Trophoblast cell (in vitro differentiated cells and primary cell): Measurements from ENCODE around the gene ZNF483.

Source experiments
- DNase-seq, 2 donors: peaks; one replicate each; pipeline ENCODE4 v3.0.0-alpha.2; 2016
- H2AFZ ChIP-seq: 2 replicates; pipeline ENCODE4 v1.6.1; 2013; ENCODE audit warnings: low read length, moderate library complexity, mild to moderate bottlenecking; ENCODE audit not compliant: insufficient read depth, poor library complexity
- H2AK5ac ChIP-seq: 2 replicates; pipeline ENCODE4 v1.6.1; 2013; ENCODE audit warnings: mild to moderate bottlenecking, low read length
- H2BK120ac ChIP-seq: 2 replicates; pipeline ENCODE4 v1.6.1; 2013; ENCODE audit warnings: low read length, mild to moderate bottlenecking, moderate library complexity; ENCODE audit not compliant: insufficient read depth, poor library complexity
- H2BK12ac ChIP-seq: 2 replicates; pipeline ENCODE4 v1.6.1; 2013; ENCODE audit warnings: mild to moderate bottlenecking, low read length, moderate library complexity
- H2BK5ac ChIP-seq: 2 replicates; pipeline ENCODE4 v1.6.1; 2013; ENCODE audit warnings: low read length, low read depth, moderate library complexity, mild to moderate bottlenecking; ENCODE audit not compliant: poor library complexity
- H3K14ac ChIP-seq: 2 replicates; pipeline ENCODE4 v1.6.1; 2013; ENCODE audit warnings: mild to moderate bottlenecking, low read length
- H3K18ac ChIP-seq: 2 replicates; pipeline ENCODE4 v1.6.1; 2013; ENCODE audit warnings: mild to moderate bottlenecking, low read length
- H3K23ac ChIP-seq: 2 replicates; pipeline ENCODE4 v1.6.1; 2013; ENCODE audit warnings: low read length
- H3K27ac ChIP-seq: 2 replicates; pipeline ENCODE4 v1.5.1; 2013; ENCODE audit warnings: low read depth, mild to moderate bottlenecking, inconsistent platforms, low read length, moderate library complexity
- H3K27me3 ChIP-seq: 2 replicates; pipeline ENCODE4 v1.6.1; 2013; ENCODE audit warnings: inconsistent platforms, mild to moderate bottlenecking, low read length, moderate library complexity; ENCODE audit not compliant: insufficient read depth
- H3K36me3 ChIP-seq, 2 experiments: 1 replicate in 1 of 2; 2 replicates in 1 of 2; pipeline ENCODE4 v1.6.1; 2013; ENCODE audit warnings: low read length in 2 of 2, mild to moderate bottlenecking in 2 of 2, moderate library complexity in 1 of 2; ENCODE audit not compliant: insufficient read depth in 2 of 2, control insufficient read depth in 1 of 2
- H3K4ac ChIP-seq: 2 replicates; pipeline ENCODE4 v1.6.1; 2013; ENCODE audit warnings: low read depth, mild to moderate bottlenecking, low read length, moderate library complexity
- H3K4me1 ChIP-seq, 2 experiments: 1 replicate in 1 of 2; 2 replicates in 1 of 2; pipeline ENCODE4 v1.6.1; 2013; ENCODE audit warnings: low read length in 2 of 2, mild to moderate bottlenecking in 2 of 2, moderate library complexity in 1 of 2; ENCODE audit not compliant: insufficient read depth in 2 of 2, control insufficient read depth in 1 of 2
- H3K4me2 ChIP-seq: 2 replicates; pipeline ENCODE4 v1.6.1; 2013; ENCODE audit warnings: inconsistent platforms, mild to moderate bottlenecking, low read length, moderate library complexity
- H3K4me3 ChIP-seq: 2 replicates; pipeline ENCODE4 v1.5.1; 2013; ENCODE audit warnings: mild to moderate bottlenecking, low read depth, low read length, inconsistent platforms
- H3K79me1 ChIP-seq: one replicate; pipeline ENCODE4 v1.6.1; 2013; ENCODE audit warnings: low read length
- H3K79me2 ChIP-seq: 2 replicates; pipeline ENCODE4 v1.6.1; 2013; ENCODE audit warnings: low read length, mild to moderate bottlenecking; ENCODE audit not compliant: control insufficient read depth, insufficient read depth, poor library complexity
- H3K9ac ChIP-seq: 2 replicates; pipeline ENCODE4 v1.6.1; 2013; ENCODE audit warnings: mild to moderate bottlenecking, low read length
- H3K9me3 ChIP-seq: 2 replicates; pipeline ENCODE4 v1.6.1; 2013; ENCODE audit warnings: low read depth, mild to moderate bottlenecking, control low read depth, inconsistent platforms, low read length; ENCODE audit not compliant: insufficient read depth
- H4K12ac ChIP-seq: 2 replicates; pipeline ENCODE4 v1.6.1; 2013; ENCODE audit warnings: low read depth, mild to moderate bottlenecking, low read length, moderate library complexity
- H4K8ac ChIP-seq: 2 replicates; pipeline ENCODE4 v1.6.1; 2013; ENCODE audit warnings: low read depth, mild to moderate bottlenecking, low read length, moderate library complexity
- H4K91ac ChIP-seq: one replicate; pipeline ENCODE4 v1.6.1; 2013; ENCODE audit warnings: low read depth, mild to moderate bottlenecking, low read length, moderate library complexity
- WGBS: extraction: QIAGEN DNeasy Blood & Tissue Kit; methylation state at CpG from one replicate; pipeline ENCODE4 v1.1.7; 2013; ENCODE audit warnings: missing lambda C conversion rate; ENCODE audit not compliant: insufficient read length, insufficient coverage; ENCODE audit errors: extremely low coverage; 5-methylcytosine and 5-hydroxymethylcytosine counted together

ZNF483 gene

GRCh38 chr9:111529787-111530186 lies 4.8 kb downstream of the ZNF483 start:
- H3K27me3 ChIP-seq, result no peaks in the 10 kb centered on the region
- WGBS, result no CpG with 5 or more reads among the region's 2 CpGs
- no peak overlapping the region for H3K18ac ChIP-seq
- no peak overlapping the region for H3K4me3 ChIP-seq
- H3K36me3 ChIP-seq, result no peaks in the 10 kb centered on the region
- H4K91ac ChIP-seq, result no peak overlapping the region
- no peak overlapping the region for H2AK5ac ChIP-seq
- H2BK120ac ChIP-seq, result no peak overlapping the region
- H3K9me3 ChIP-seq, result no peaks in the 10 kb centered on the region
- H2BK12ac ChIP-seq, result no peak overlapping the region
- H3K27ac ChIP-seq, result no peak overlapping the region
- H3K9ac ChIP-seq, result no peak overlapping the region
- H2BK5ac ChIP-seq, result no peak overlapping the region
- H3K79me2 ChIP-seq, result peaks cover 2% of the 10 kb centered on the region
- no peak overlapping the region for H3K4ac ChIP-seq
- no peak overlapping the region for H4K8ac ChIP-seq
- no peak overlapping the region for H3K14ac ChIP-seq
- H4K12ac ChIP-seq, result no peak overlapping the region
- no peak overlapping the region for H3K23ac ChIP-seq
- H3K79me1 ChIP-seq, result no peaks in the 10 kb centered on the region
- DNase-seq, result no peak
- no peak overlapping the region for H3K4me2 ChIP-seq
- peaks cover 5 to 6% of the 10 kb centered on the region in 2 experiments for H3K4me1 ChIP-seq
- no peak overlapping the region for H2AFZ ChIP-seq

GRCh38 chr9:111531716-111532115 lies 6.7 kb downstream of the ZNF483 start:
- Histone ChIP-seq H3K27me3 (no peaks in the 10 kb centered on the region), H4K12ac (peak overlapping the region; percentile 18), H3K4me2 (no peak overlapping the region), H3K79me2 (no peaks in the 10 kb centered on the region), H3K4me1 (no peaks in the 10 kb centered on the region), H2AK5ac (no peak overlapping the region), H2AFZ (no peak overlapping the region), H3K18ac (no peak overlapping the region), H2BK5ac (no peak overlapping the region), H3K9ac (no peak overlapping the region), H2BK12ac (no peak overlapping the region), H3K14ac (no peak overlapping the region), H2BK120ac (no peak overlapping the region), H3K4ac (no peak overlapping the region), H3K79me1 (no peaks in the 10 kb centered on the region), H3K9me3 (peaks cover 2% of the 10 kb centered on the region), H4K8ac (no peak overlapping the region), H4K91ac (no peak overlapping the region), H3K4me3 (no peak overlapping the region), H3K27ac (no peak overlapping the region), H3K23ac (no peak overlapping the region), H3K36me3 (peaks cover 0 to 2% of the 10 kb centered on the region in 2 experiments)
- DNase-seq, result no peak
- no CpG with 5 or more reads among the region's 4 CpGs for WGBS

GRCh38 chr9:111533099-111533790 lies 8.3 kb downstream of the ZNF483 start:
- H3K36me3 ChIP-seq, result peaks cover 2 to 4% of the 10 kb centered on the region in 2 experiments
- WGBS, result no CpG with 5 or more reads among the region's 5 CpGs
- H2BK120ac ChIP-seq, result no peak overlapping the region
- H4K12ac ChIP-seq, result no peak overlapping the region
- no peak overlapping the region for H3K4me2 ChIP-seq
- no peak overlapping the region for H3K4ac ChIP-seq
- H4K8ac ChIP-seq, result no peak overlapping the region
- H2BK12ac ChIP-seq, result no peak overlapping the region
- H3K27me3 ChIP-seq, result no peaks in the 10 kb centered on the region
- no peak overlapping the region for H2AFZ ChIP-seq
- no peaks in the 10 kb centered on the region for H3K79me1 ChIP-seq
- no peak overlapping the region for H3K9ac ChIP-seq
- no peak overlapping the region for H3K27ac ChIP-seq
- H3K9me3 ChIP-seq, result peaks cover 7% of the 10 kb centered on the region
- no peak overlapping the region for H3K23ac ChIP-seq
- no peaks in the 10 kb centered on the region for H3K4me1 ChIP-seq
- DNase-seq, result peak; percentile 20 to 87
- no peak overlapping the region for H3K14ac ChIP-seq
- no peak overlapping the region for H3K4me3 ChIP-seq
- H4K91ac ChIP-seq, result no peak overlapping the region
- no peak overlapping the region for H3K18ac ChIP-seq
- no peak overlapping the region for H2AK5ac ChIP-seq
- H3K79me2 ChIP-seq, result no peaks in the 10 kb centered on the region
- no peak overlapping the region for H2BK5ac ChIP-seq

- WGBS, result no CpG with 5 or more reads among the region's 11 CpGs
- no peak overlapping the region for H4K8ac ChIP-seq
- H2BK12ac ChIP-seq, result no peak overlapping the region
- peaks cover 1 to 6% of the 10 kb centered on the region in 2 experiments for H3K36me3 ChIP-seq
- no peak overlapping the region for H2BK5ac ChIP-seq
- H3K4ac ChIP-seq, result no peak overlapping the region
- H3K4me3 ChIP-seq, result no peak overlapping the region
- H3K18ac ChIP-seq, result no peak overlapping the region
- H3K79me2 ChIP-seq, result no peaks in the 10 kb centered on the region
- no peak overlapping the region for H3K23ac ChIP-seq
- no peak overlapping the region for H3K27ac ChIP-seq
- no peaks in the 10 kb centered on the region for H3K27me3 ChIP-seq
- H2BK120ac ChIP-seq, result no peak overlapping the region
- no peak overlapping the region for H4K91ac ChIP-seq
- H4K12ac ChIP-seq, result no peak overlapping the region
- no peaks in the 10 kb centered on the region for H3K4me1 ChIP-seq
- no peak for DNase-seq
- no peaks in the 10 kb centered on the region for H3K79me1 ChIP-seq
- no peak overlapping the region for H3K4me2 ChIP-seq
- H2AFZ ChIP-seq, result no peak overlapping the region
- no peak overlapping the region for H3K14ac ChIP-seq
- H2AK5ac ChIP-seq, result no peak overlapping the region
- peaks cover 6% of the 10 kb centered on the region for H3K9me3 ChIP-seq
- no peak overlapping the region for H3K9ac ChIP-seq
Measured at GRCh38 chr9:111542497-111543254, 17.7 kb downstream of the ZNF483 start.
